Neural progenitor cell (in vitro differentiated cells): ENCODE results near the gene EMILIN1.

Source experiments
- EZH2 ChIP-seq: fragments of 200-600 bp; sonication (generic); IDR thresholded peaks from 2 replicates; pipeline ENCODE4 v1.6.1; 2017; ENCODE audit warnings: antibody characterized with exemption, mild to moderate bottlenecking, moderate library complexity
- EZH2phosphoT487 ChIP-seq: fragments of 200-600 bp; sonication (generic); IDR thresholded peaks from 2 replicates; pipeline ENCODE4 v1.6.1; 2017; ENCODE audit warnings: antibody characterized with exemption
- TF ChIP-seq, protein P1 (sequence below): fragments of 200-600 bp; sonication (generic); IDR thresholded peaks from 2 replicates; pipeline ENCODE4 v1.5.1; 2017; ENCODE audit warnings: antibody characterized with exemption, mild to moderate bottlenecking

DNA sequence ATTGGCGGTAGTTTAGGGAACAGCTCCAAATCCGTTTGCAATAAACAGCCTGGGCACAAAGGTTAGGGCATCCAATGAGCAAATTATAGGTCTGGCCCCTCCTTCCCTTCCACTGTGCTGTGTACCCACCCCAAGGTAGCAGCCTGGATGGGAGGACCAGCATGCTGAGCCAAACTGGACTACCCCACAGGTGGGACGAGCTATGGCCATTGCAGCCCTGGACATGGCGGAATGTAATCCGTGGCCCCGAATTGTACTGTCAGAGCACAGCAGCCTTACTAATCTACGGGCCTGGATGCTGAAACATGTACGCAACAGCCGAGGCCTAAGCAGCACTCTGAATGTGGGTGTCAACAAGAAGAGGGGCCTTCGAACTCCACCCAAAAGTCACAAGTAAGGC is 20.2 kb upstream of the EMILIN1 start:
- TF ChIP-seq, protein P1, sequence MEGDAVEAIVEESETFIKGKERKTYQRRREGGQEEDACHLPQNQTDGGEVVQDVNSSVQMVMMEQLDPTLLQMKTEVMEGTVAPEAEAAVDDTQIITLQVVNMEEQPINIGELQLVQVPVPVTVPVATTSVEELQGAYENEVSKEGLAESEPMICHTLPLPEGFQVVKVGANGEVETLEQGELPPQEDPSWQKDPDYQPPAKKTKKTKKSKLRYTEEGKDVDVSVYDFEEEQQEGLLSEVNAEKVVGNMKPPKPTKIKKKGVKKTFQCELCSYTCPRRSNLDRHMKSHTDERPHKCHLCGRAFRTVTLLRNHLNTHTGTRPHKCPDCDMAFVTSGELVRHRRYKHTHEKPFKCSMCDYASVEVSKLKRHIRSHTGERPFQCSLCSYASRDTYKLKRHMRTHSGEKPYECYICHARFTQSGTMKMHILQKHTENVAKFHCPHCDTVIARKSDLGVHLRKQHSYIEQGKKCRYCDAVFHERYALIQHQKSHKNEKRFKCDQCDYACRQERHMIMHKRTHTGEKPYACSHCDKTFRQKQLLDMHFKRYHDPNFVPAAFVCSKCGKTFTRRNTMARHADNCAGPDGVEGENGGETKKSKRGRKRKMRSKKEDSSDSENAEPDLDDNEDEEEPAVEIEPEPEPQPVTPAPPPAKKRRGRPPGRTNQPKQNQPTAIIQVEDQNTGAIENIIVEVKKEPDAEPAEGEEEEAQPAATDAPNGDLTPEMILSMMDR, result no peak
- no peak for TF ChIP-seq EZH2
- TF ChIP-seq EZH2phosphoT487, result no peak
